ENCODE data around the gene AVEN. TPM values are rescaled to one million over a fixed set of nuclear protein-coding genes. Genes with fewer than 3 reads are reported as not detected.

AVEN gene
- total RNA-seq, 2 experiments from 2014 or later: 6.3 to 13.5 TPM

GRCh38 chr15:34049112-34049511, 10.1 kb upstream of the AVEN start:
- BruUV-seq (replicated peaks): no TSS peak
- intact Hi-C loops (cut with micrococcal nuclease; ENCODE audit: unreplicated experiment): no loop called here
- TF ChIP-seq EZH2phosphoT487 (IDR thresholded peaks at IDR 0.05; ENCODE audit: borderline replicate concordance, low read depth, low read length) (no peak), CTCF (conservative IDR thresholded peaks at IDR 0.05; ENCODE audit: low read length) (no peak)
- Histone ChIP-seq H3K9me2 (ENCODE audit: insufficient read depth, low read length) (no peaks in the 10 kb centered on the region), H4K20me1 (ENCODE audit: insufficient read depth, low read length) (no peaks in the 10 kb centered on the region), H3K4me1 (ENCODE audit: insufficient read depth, low read length, poor library complexity, severe bottlenecking) (no peaks in the 10 kb centered on the region), H3K27ac (ENCODE audit: low read depth, low read length, poor library complexity, severe bottlenecking) (no peak overlapping the region), H3K4me2 (ENCODE audit: low read length) (no peak overlapping the region), H3K4me3 (ENCODE audit: low read depth, low read length, poor library complexity, severe bottlenecking) (no peak overlapping the region), H2AFZ (ENCODE audit: low read length) (no peak overlapping the region), H3K36me3 (ENCODE audit: insufficient read depth, low read length) (no peaks in the 10 kb centered on the region), H3K9me3 (ENCODE audit: low read length) (no peaks in the 10 kb centered on the region), H3K79me2 (ENCODE audit: insufficient read depth, low read depth, low read length) (no peaks in the 10 kb centered on the region)
- DNase-seq (ENCODE audit: low spot score): no peak
- ChIA-PET CTCF (ENCODE audit: unreplicated experiment) (no interaction called here), POLR2A (no interaction called here)

- Histone ChIP-seq H3K79me2 (ENCODE audit: insufficient read depth, low read depth, low read length) (no peaks in the 10 kb centered on the region), H4K20me1 (ENCODE audit: insufficient read depth, low read length) (no peaks in the 10 kb centered on the region), H3K4me3 (ENCODE audit: low read depth, low read length, poor library complexity, severe bottlenecking) (no peak overlapping the region), H2AFZ (ENCODE audit: low read length) (no peak overlapping the region), H3K9me2 (ENCODE audit: insufficient read depth, low read length) (no peaks in the 10 kb centered on the region), H3K4me1 (ENCODE audit: insufficient read depth, low read length, poor library complexity, severe bottlenecking) (no peaks in the 10 kb centered on the region), H3K4me2 (ENCODE audit: low read length) (no peak overlapping the region), H3K36me3 (ENCODE audit: insufficient read depth, low read length) (no peaks in the 10 kb centered on the region), H3K27ac (ENCODE audit: low read depth, low read length, poor library complexity, severe bottlenecking) (no peak overlapping the region), H3K9me3 (ENCODE audit: low read length) (no peaks in the 10 kb centered on the region)
- intact Hi-C loops (cut with micrococcal nuclease; ENCODE audit: unreplicated experiment): no loop called here
- TF ChIP-seq EZH2phosphoT487 (IDR thresholded peaks at IDR 0.05; ENCODE audit: borderline replicate concordance, low read depth, low read length): no peak
- no peak for TF ChIP-seq CTCF (conservative IDR thresholded peaks at IDR 0.05; ENCODE audit: low read length)
- no TSS peak for BruUV-seq (replicated peaks)
- ChIA-PET CTCF (ENCODE audit: unreplicated experiment) (no interaction called here), POLR2A (interaction anchor here (0.5 kb wide), 1 partner anchor 1385 kb away, joined by 3 read pairs; no protein-coding TSS in a partner anchor)
- DNase-seq (ENCODE audit: low spot score): no peak
Observed at GRCh38 chr15:34047893-34048775, 9.1 kb upstream of the AVEN start.
